GM19238 (cell line): ENCODE results near the gene FAM53B.
A peak's percentile ranks its signal among the peaks of the same experiment; 100 is the strongest.

Experiments
- DNase-seq: peaks from one replicate; pipeline ENCODE4 v3.0.0; 2011; ENCODE audit warnings: low spot score; ENCODE audit not compliant: insufficient read length

FAM53B gene

DNA sequence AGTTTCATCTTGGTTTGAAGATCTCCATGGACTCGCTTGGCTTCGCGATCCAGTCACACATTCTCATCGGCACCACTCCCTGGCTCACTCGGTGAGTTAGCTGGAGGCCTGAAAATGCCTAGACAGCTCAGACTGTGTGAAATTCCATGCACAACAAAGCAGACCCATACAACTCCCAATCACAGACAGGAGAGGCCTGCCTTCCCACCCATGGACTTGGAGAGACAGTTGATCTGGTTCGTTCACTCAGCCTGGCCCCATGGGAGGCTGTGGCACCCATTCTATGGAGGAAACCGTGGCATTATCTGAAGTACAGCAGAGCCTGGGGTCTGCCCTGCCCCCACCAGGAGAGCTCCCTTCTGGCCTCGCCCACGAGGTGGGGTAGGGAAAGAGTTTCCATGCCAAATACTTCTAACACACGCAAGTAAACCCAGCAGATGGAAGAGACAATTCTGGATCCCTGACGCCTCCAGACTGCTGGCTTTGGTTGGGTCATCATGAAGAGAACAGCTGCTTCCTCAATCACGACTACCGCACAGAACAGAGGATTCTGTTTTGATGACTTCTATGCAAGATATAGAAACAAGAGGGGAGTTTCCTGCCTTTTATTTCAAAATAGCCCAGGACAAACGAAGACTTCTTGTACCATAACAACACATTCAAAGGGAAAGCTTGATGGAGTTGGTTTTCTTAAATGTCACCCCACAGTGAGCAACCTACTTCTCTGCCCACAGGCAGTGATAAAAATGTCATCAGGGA, 15.9 kb downstream of the FAM53B start:
- no peak for DNase-seq

DNA sequence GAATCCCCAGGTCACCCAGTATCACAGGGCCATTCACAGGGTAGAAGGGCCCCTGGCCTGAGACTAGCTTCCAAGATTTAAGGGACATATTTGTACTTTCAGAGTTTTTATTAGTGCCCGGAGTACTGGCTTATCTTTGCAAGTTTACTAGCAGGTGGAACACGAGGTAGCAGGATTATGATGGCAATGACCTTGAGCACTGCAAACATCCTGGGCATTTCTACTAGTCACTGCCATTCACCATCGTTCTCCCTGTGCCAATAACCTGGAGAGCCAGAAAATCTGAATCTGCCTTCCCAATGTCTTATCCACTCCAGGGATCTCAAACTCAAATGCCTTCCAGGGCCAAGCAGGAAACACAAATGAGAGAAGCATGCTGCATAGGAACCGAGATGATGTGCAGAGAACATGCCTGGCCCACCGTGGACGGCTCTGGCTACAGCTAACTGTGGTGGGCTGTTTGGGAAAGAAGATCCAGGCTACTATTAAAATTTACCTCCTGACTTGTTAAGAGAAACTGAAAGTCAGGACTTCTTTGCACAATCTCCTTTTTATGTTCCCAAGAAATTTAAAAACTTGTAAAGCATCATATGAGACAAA, 16.7 kb downstream of the FAM53B start:
- DNase-seq, result no peak

DNA sequence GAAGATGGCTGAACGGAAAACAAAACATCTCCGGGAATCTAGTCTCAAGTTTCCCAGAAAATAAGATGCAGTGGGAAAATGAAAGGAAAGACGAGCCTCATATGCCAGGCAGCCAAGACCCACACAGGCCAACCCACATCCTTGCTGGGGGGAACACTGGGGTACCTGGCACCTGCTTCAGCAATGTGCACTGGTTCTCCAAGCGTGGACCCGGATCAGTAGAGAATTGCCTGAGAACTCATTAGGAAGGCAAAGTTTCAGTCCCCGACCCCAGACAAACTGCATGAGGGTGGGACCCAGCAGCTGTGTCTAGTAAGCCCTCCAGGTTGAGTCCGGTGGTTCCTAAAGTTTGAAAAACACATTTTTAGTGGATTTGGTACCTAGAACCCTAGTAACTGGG, 18.4 kb downstream of the FAM53B start:
- no peak for DNase-seq

- DNase-seq, result no peak
These were observed 19.0 kb downstream of the FAM53B start for GRCh38 chr10:124725171-124725631.

GRCh38 chr10:124724279-124725027, 19.7 kb downstream of the FAM53B start:
- DNase-seq, result no peak

GRCh38 chr10:124723826-124724225, 20.4 kb downstream of the FAM53B start:
- DNase-seq, result no peak

- peak; percentile 71 for DNase-seq
These were observed 21.1 kb downstream of the FAM53B start for GRCh38 chr10:124722798-124723783.

- DNase-seq, result no peak
These were observed 22.7 kb downstream of the FAM53B start for GRCh38 chr10:124721330-124722045.

- peak; percentile 65 for DNase-seq
These were observed 24.8 kb downstream of the FAM53B start for GRCh38 chr10:124719213-124719851.

DNA sequence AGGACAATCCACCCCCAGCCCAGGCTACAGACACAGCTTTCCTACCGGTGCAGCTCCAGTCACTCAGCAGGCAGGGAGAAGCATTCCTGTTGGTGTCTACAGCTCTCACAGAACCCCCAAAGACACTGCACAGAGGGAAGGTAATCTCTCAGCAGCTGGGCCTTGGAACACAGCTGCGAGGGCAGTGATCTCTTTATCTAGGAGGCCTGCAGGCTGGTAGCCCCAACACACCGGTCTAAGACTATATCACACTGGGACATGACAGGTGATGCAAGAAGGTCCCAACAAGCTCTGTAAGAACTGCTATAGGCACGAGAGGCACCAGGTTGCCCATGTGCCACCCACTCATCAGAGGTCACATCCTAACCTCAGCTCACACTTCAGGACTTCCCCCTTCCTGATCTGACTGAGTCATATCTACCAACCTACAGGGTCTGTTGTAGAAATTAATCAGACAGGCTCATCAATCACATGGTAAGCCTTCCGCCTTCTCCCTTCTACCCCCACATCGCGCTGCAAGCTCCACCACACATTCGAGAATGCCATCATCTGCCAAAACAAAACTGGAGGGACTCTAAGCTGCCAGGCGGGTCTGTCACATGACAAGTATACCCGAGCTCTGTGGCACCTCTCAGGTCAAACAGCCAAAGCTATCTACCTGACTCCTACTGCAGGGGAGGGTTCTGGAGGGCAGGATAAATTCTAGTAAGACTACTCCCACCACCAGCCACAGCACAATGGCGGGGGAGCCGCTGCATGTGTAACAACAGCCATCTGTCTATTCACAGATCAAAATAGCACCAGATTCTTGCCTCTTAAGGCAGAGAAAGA, 26.1 kb downstream of the FAM53B start:
- peak; percentile 57 for DNase-seq

DNA sequence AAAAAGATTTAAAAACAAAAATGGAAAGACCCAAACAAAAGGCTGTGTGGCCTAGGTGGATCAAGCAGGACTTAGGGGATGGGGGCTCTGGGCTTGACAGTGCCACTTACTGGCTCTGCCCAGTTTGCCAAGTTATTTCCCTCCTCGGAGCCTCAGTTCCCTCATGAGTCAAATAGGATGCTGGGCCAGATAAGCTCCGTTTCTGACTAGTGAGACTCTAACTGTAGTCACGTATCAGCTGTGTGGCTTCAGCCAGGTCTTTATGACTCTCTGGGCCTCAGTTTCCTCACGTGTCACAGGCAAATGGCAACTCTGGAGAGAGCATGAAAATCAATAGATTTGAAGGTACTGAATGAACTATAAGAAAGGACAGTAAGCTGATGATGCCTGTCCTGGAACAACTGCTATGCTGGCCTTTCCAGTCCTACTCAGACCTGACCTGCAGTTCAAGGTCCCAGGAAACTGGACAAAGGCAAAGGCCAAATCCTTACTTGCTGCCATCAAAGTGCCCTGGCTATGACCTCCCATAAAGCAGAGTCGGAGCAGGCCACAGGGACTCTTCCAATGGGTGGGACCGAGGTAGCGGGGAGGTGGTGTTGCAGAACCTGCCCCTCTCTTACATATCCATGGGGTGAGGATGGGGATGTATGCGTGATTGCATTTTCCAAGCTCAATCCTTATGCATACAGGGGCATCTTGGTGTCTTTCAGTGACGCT, 27.0 kb downstream of the FAM53B start:
- DNase-seq, result no peak

- DNase-seq, result no peak
These were observed 27.8 kb downstream of the FAM53B start for GRCh38 chr10:124716369-124716768.

GRCh38 chr10:124715439-124715838, 28.7 kb downstream of the FAM53B start:
- no peak for DNase-seq

DNA sequence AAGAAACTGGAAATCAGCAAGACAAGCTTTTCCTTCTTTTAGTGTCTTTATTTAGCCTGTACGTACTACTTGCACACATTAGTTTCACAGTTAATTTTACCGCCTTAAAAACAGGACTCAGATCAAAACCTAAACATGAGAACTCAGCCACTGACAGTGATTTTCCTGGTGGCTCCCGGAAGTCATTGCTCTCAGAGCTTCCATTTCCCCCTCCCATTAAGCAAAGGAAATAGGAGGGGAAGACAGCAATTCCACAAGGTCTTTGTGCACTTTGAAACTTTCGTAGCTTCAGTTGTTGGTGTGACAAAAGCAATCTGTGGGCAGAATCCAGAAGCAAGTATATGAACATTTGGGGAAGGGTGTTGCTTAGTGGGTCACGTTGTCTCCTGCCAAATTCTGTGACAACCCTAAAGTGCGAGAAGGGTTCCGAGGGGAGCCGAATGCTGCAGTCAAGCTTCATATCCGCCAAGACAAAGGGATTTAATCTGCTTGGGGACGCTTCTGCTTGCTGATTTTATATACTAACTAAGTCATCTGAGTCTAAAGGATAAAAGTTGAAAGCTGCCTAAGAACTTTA, 30.4 kb downstream of the FAM53B start:
- no peak for DNase-seq

GRCh38 chr10:124712704-124713407, 31.3 kb downstream of the FAM53B start:
- DNase-seq, result no peak

- no peak for DNase-seq
These were observed 33.0 kb downstream of the FAM53B start for GRCh38 chr10:124711145-124711544.

DNA sequence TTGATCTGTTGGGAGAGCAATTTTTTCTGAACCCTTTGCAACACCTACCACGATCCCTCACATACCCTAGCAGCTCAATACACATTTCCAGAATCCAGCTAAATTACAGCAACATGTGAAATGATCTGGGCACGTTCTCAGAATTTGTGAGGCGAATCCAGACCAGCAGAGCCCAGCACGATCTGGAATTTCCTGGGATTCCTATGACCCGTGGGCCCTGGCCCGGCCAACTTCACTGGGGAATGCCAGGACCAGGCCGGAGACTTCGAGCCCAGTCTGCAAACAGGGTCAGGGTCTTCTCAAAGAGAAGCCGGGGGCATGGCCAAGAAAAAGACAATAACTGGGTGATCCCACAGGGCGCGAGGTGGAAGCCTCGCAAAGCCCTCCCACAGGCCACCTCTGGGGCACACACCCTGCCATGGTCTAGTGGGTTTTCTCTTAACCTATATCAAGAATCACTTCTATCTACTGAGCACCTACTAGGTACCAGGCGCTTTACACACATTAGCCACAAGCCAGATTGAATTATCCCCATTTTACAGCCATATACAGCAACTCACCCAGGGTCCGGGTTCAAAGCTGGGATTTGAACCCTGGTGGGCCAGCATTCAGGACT, 33.8 kb downstream of the FAM53B start:
- no peak for DNase-seq
